Glutamatergic neuron (in vitro differentiated cells): Measurements from ENCODE around the gene BICDL2. TPM values are rescaled to one million over a fixed set of nuclear protein-coding genes. Genes with fewer than 3 reads are reported as not detected.

Source experiments
- DNase-seq: peaks from one replicate; pipeline ENCODE4 v3.0.0; 2022
- H3K27ac Mint-ChIP-seq: one replicate; pipeline ENCODE4 v1.8.0; 2020; ENCODE audit warnings: mild to moderate bottlenecking, mixed read lengths, inconsistent platforms; ENCODE audit not compliant: unreplicated experiment
- H3K27me3 Mint-ChIP-seq: one replicate; pipeline ENCODE4 v1.8.0; 2020; ENCODE audit warnings: mild to moderate bottlenecking, moderate library complexity, mixed read lengths, inconsistent platforms; ENCODE audit not compliant: unreplicated experiment
- H3K36me3 Mint-ChIP-seq: one replicate; pipeline ENCODE4 v1.8.0; 2020; ENCODE audit warnings: mild to moderate bottlenecking, mixed read lengths, inconsistent platforms; ENCODE audit not compliant: unreplicated experiment
- H3K4me1 Mint-ChIP-seq: one replicate; pipeline ENCODE4 v1.8.0; 2020; ENCODE audit warnings: mild to moderate bottlenecking, low read depth, mixed read lengths, inconsistent platforms; ENCODE audit not compliant: unreplicated experiment
- H3K4me3 Mint-ChIP-seq: one replicate; pipeline ENCODE4 v1.8.0; 2020; ENCODE audit warnings: mild to moderate bottlenecking, mixed read lengths, inconsistent platforms; ENCODE audit not compliant: unreplicated experiment
- H3K9me3 Mint-ChIP-seq: one replicate; pipeline ENCODE4 v1.8.0; 2020; ENCODE audit warnings: mild to moderate bottlenecking, moderate library complexity, mixed read lengths, inconsistent platforms; ENCODE audit not compliant: unreplicated experiment
- total RNA-seq: library from RNA; stranded (reverse); fragmentation: NEBNext Ultra II Directional; extraction: Animal tissue kit (Norgen Biotek cat#: 25700); gene quantifications from one replicate; pipeline ENCODE4 v1.2.1, GENCODE V29; 2021; ENCODE audit not compliant: unreplicated experiment
- TF ChIP-seq, protein P1 (sequence below): fragments of 200-600 bp; sonication (generic); IDR thresholded peaks from one replicate; pipeline ENCODE4 v1.5.0; 2021; ENCODE audit not compliant: partially characterized antibody, unreplicated experiment

The BICDL2 gene
- total RNA-seq, 1 donor from 2014 or later: not detected

DNA sequence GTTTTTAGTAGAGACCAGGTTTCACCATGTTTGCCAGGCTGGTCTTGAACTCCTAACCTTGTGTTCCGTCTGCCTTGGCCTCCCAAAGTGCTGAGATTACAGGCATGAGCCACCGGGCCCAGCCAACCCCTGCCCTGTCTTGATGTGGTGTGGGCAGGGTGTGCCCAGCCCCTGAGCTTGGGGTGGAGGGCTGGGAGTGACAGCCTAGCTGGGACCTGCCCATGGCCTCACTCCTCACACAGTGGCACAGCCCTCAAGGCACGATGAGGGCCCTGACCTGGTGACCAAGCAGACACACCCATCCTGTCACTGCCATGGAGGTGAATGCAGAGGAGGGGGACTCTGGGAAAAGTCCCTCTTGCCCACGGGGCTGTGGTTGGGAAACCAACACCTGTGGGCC is 31.7 kb upstream of the BICDL2 start:
- peaks cover 2% of the 10 kb centered on the region for H3K4me1 Mint-ChIP-seq
- TF ChIP-seq, protein P1, sequence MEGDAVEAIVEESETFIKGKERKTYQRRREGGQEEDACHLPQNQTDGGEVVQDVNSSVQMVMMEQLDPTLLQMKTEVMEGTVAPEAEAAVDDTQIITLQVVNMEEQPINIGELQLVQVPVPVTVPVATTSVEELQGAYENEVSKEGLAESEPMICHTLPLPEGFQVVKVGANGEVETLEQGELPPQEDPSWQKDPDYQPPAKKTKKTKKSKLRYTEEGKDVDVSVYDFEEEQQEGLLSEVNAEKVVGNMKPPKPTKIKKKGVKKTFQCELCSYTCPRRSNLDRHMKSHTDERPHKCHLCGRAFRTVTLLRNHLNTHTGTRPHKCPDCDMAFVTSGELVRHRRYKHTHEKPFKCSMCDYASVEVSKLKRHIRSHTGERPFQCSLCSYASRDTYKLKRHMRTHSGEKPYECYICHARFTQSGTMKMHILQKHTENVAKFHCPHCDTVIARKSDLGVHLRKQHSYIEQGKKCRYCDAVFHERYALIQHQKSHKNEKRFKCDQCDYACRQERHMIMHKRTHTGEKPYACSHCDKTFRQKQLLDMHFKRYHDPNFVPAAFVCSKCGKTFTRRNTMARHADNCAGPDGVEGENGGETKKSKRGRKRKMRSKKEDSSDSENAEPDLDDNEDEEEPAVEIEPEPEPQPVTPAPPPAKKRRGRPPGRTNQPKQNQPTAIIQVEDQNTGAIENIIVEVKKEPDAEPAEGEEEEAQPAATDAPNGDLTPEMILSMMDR: no peak
- no peak overlapping the region for H3K4me3 Mint-ChIP-seq
- peaks cover 6% of the 10 kb centered on the region for H3K9me3 Mint-ChIP-seq
- no peaks in the 10 kb centered on the region for H3K36me3 Mint-ChIP-seq
- DNase-seq: no peak
- no peak overlapping the region for H3K27ac Mint-ChIP-seq
- peaks cover 4% of the 10 kb centered on the region for H3K27me3 Mint-ChIP-seq

DNA sequence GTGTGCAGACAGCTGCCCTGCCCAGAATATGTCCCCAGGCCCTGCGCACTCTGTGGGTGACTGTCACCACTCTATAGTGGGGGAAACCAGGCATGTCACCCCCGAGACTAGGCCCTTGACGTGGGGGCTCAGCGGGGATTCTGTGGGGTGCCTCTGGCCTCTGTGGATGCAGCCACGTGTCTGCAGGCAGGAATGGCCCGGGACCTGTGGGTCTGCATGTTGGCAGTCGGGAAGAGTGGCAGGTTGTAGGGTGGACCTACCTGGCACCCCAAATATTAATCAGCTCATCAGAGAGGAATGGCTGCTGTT is 29.6 kb upstream of the BICDL2 start:
- H3K36me3 Mint-ChIP-seq: no peaks in the 10 kb centered on the region
- H3K27me3 Mint-ChIP-seq: peaks cover 1% of the 10 kb centered on the region
- TF ChIP-seq, protein P1: no peak
- no peak overlapping the region for H3K4me3 Mint-ChIP-seq
- no peak overlapping the region for H3K27ac Mint-ChIP-seq
- peaks cover 4% of the 10 kb centered on the region for H3K9me3 Mint-ChIP-seq
- H3K4me1 Mint-ChIP-seq: no peaks in the 10 kb centered on the region
- no peak for DNase-seq

DNA sequence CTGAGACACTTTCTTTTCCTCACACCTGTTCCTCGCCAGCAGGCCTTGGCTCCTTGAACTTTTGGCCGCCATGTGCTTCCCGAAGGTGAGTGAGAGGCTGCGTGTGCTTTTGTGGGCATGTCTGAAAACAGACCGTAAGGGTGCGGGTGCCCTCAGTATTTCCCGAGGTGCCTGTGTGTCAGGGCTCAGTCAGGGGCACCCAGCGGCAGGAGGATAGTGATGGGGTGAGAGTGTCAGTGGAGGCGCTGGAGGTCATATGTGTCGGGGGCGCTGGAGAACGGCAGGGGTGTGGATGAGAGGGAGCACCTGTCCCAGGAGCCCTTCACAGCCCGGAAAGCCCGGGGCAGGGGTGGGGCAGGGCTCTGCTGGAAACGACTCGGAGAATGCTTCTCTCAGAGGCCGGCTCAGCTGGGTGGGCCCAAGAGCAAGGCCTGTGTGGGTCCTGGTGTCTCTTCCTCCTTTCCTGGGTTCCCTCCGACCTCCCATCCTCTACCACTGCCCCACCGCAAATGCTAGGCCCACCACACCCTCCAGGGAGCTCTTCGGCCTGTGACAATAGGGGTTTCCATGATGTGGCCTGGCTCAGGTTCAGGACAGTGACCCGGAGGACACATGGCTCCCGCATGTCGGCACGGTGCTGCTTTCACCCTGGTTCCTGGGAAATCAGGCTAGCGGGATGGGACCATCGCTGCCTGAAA is 29.1 kb upstream of the BICDL2 start:
- H3K27ac Mint-ChIP-seq: no peak overlapping the region
- H3K4me3 Mint-ChIP-seq: no peak overlapping the region
- TF ChIP-seq, protein P1: no peak
- H3K27me3 Mint-ChIP-seq: peaks cover 1% of the 10 kb centered on the region
- no peaks in the 10 kb centered on the region for H3K36me3 Mint-ChIP-seq
- no peak for DNase-seq
- no peaks in the 10 kb centered on the region for H3K4me1 Mint-ChIP-seq
- H3K9me3 Mint-ChIP-seq: peaks cover 4% of the 10 kb centered on the region

DNA sequence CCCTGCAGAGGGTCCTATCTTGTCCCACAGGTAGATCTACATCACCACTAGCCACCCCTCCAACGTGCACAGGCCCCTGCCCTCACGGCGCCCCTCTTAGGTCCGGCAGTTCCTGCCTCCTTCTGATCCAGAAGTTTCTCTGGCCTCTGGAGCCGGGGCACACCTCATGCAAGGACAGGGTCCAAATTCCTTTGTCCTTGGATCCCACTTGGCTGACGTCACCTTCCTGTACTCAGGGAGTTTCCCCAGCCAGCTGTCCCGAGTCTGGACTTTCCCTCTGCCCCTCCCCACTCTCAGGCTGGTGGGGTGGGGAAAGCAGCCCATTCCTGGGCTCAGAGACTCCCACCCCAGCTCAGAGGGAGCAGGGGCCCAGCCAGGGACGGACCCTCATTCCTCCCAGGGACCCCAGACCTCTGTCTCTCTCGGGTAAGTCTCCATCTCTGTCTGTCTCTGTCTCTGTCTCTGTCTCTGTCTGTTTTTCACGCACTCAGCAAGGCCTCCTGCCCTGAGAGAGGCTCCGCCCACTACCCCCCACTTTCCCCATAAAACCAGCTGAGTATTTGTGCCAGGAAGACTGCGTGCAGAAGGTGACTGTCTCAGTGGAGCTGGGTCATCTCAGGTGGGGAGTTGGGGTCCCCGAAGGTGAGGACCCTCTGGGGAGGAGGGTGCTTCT is 28.5 kb upstream of the BICDL2 start, which contains the start of gene IL32:
Gene IL32, plus strand, starts transcription at position 572 of the 673 bp plus-strand sequence. CDS start 172 bp downstream, outside the sequence.
- no peak for DNase-seq
- H3K27ac Mint-ChIP-seq: no peak within 1 kb of the TSS
- H3K4me1 Mint-ChIP-seq: no peaks in the 10 kb centered on the region
- H3K27me3 Mint-ChIP-seq: peaks cover 1% of the 10 kb centered on the region
- TF ChIP-seq, protein P1: no peak
- H3K9me3 Mint-ChIP-seq: peaks cover 5% of the 10 kb centered on the region
- H3K36me3 Mint-ChIP-seq: no peaks in the 10 kb centered on the region
- H3K4me3 Mint-ChIP-seq: no peak within 1 kb of the TSS
